B cell (primary cell): ENCODE results near the gene AOC1. TPM values are rescaled to one million over a fixed set of nuclear protein-coding genes. Genes with fewer than 3 reads are reported as not detected.

ENCODE experiments used
- ATAC-seq: fragments of 200-7000 bp; cut with Tn5 transposase; one replicate; pipeline ENCODE4 v1.10.0; 2021; ENCODE audit warnings: low read depth, mild to moderate bottlenecking, moderate number of reproducible peaks, moderate library complexity
- CTCF ChIA-PET: fragments of 350-600 bp; sonication (Branson Sonifier 250); formaldehyde crosslinking; loops from one replicate; lab custom pipeline; 2021; ENCODE audit warnings: antibody characterized with exemption, inconsistent platforms; lab: Charles Lee
- POLR2A ChIA-PET: fragments of 350-600 bp; sonication (Branson Sonifier 250); formaldehyde crosslinking; loops from one replicate; lab custom pipeline; 2021; ENCODE audit warnings: antibody characterized with exemption; lab: Charles Lee
- DNase-seq: peaks from one replicate; pipeline ENCODE4 v3.0.0; 2013
- H2AFZ ChIP-seq: 2 replicates; pipeline ENCODE4 v1.6.1; 2012; ENCODE audit warnings: mild to moderate bottlenecking, low read depth, low read length; ENCODE audit not compliant: insufficient read depth, poor library complexity, severe bottlenecking
- H3K27ac ChIP-seq, 2 donors: 1 replicate in 1 of 2; 2 replicates in 1 of 2; pipeline ENCODE4 v1.5.1; 2012 to 2013; ENCODE audit warnings: low read length in 2 of 2, mild to moderate bottlenecking in 2 of 2, moderate library complexity in 1 of 2
- H3K27me3 ChIP-seq, 4 experiments: fragments of 200-600 bp in 1 of 4; sonication (generic) in 1 of 4; replicated peaks in 1 of 4; 1 replicate in 2 of 4; 2 replicates in 2 of 4; pipeline versions ENCODE4 v1.6.1 to v1.7.0; 2013 to 2016; ENCODE audit warnings: low read length in 3 of 4, mild to moderate bottlenecking in 2 of 4, mixed read lengths in 1 of 4, moderate library complexity in 1 of 4; ENCODE audit not compliant: insufficient read depth in 4 of 4, control insufficient read depth in 3 of 4; ENCODE audit errors: control extremely low read depth in 1 of 4
- H3K36me3 ChIP-seq, 2 experiments: replicated peaks in 1 of 2; 1 replicate in 1 of 2; 2 replicates in 1 of 2; pipeline versions ENCODE4 v1.6.1 to v1.7.1; 2013; ENCODE audit warnings: low read length in 1 of 2; ENCODE audit not compliant: insufficient read depth in 2 of 2, control insufficient read depth in 1 of 2; ENCODE audit errors: control extremely low read depth in 1 of 2, extremely low read depth in 1 of 2
- H3K4me1 ChIP-seq, 2 donors: fragments of 200-600 bp in 1 of 2; sonication (generic) in 1 of 2; 1 replicate in 1 of 2; 2 replicates in 1 of 2; pipeline versions ENCODE4 v1.5.1 to v1.6.1; 2013 to 2017; ENCODE audit warnings: low read length in 2 of 2; ENCODE audit not compliant: control insufficient read depth in 2 of 2, insufficient read depth in 2 of 2
- H3K4me2 ChIP-seq: replicated peaks from 2 replicates; pipeline ENCODE3; 2012; ENCODE audit warnings: mild to moderate bottlenecking, low read depth, low read length; ENCODE audit not compliant: poor library complexity, severe bottlenecking
- H3K4me3 ChIP-seq, 5 experiments: fragments of 200-600 bp in 1 of 5; sonication (generic) in 1 of 5; 1 replicate in 3 of 5; 2 replicates in 2 of 5; pipeline versions ENCODE4 v1.5.1 to v1.7.0; 2011 to 2016; ENCODE audit warnings: low read length in 4 of 5, mild to moderate bottlenecking in 4 of 5, low read depth in 2 of 5, control low read depth in 1 of 5, moderate library complexity in 1 of 5; ENCODE audit not compliant: insufficient read depth in 1 of 5; ENCODE audit errors: control extremely low read depth in 1 of 5, extremely low read depth in 1 of 5
- H3K79me2 ChIP-seq: fragments of 200-600 bp; sonication (generic); one replicate; pipeline ENCODE4 v1.6.0; 2016; ENCODE audit warnings: low read length; ENCODE audit not compliant: control insufficient read depth, insufficient read depth
- H3K9ac ChIP-seq: fragments of 200-600 bp; sonication (generic); 2 replicates; pipeline ENCODE4 v1.6.1; 2017; ENCODE audit warnings: mild to moderate bottlenecking, low read length, moderate library complexity
- H3K9me3 ChIP-seq, 3 donors: one replicate each; pipeline versions ENCODE4 v1.6.1 to v1.7.1; 2013; ENCODE audit warnings: low read length in 2 of 3; ENCODE audit not compliant: control insufficient read depth in 2 of 3, insufficient read depth in 1 of 3; ENCODE audit errors: control extremely low read depth in 1 of 3
- H4K20me1 ChIP-seq: 2 replicates; pipeline ENCODE4 v1.6.0; 2012; ENCODE audit warnings: mild to moderate bottlenecking, low read length; ENCODE audit not compliant: insufficient read depth, control insufficient read depth, poor library complexity, severe bottlenecking
- H3K27ac Mint-ChIP-seq: one replicate; pipeline ENCODE4 v1.8.0; 2021; ENCODE audit warnings: mixed read lengths
- H3K27me3 Mint-ChIP-seq: one replicate; pipeline ENCODE4 v1.8.0; 2021; ENCODE audit warnings: mixed read lengths
- H3K4me1 Mint-ChIP-seq: one replicate; pipeline ENCODE4 v1.8.0; 2021; ENCODE audit warnings: mixed read lengths
- H3K4me3 Mint-ChIP-seq: one replicate; pipeline ENCODE4 v1.8.0; 2021; ENCODE audit warnings: mixed read lengths
- H3K9me3 Mint-ChIP-seq: one replicate; pipeline ENCODE4 v1.8.0; 2022; ENCODE audit warnings: mixed read lengths; ENCODE audit not compliant: insufficient read depth
- EZH2 ChIP-seq: IDR thresholded peaks from 2 replicates; pipeline ENCODE4 v1.6.1; 2012; ENCODE audit warnings: borderline replicate concordance, low read depth, mild to moderate bottlenecking, moderate library complexity, low read length; ENCODE audit not compliant: insufficient read depth, poor library complexity, severe bottlenecking
- WGBS: methylation state at CpG from one replicate; pipeline ENCODE4 v1.1.5; 2013; ENCODE audit warnings: missing lambda C conversion rate; ENCODE audit not compliant: insufficient coverage; 5-methylcytosine and 5-hydroxymethylcytosine counted together
- intact Hi-C: fragments of 100-400 bp; cut with micrococcal nuclease; formaldehyde crosslinking; loops from one replicate; pipeline ENCODE4 v1.10.0; 2022
- polyA plus RNA-seq: library from polyadenylated mRNA; depleted of rRNA; stranded (reverse); fragments of >200 nt; gene quantifications from 2 replicates; pipeline ENCODE4 v1.2.3, GENCODE V29; 2012
- total RNA-seq, 2 donors: library from RNA; stranded (reverse); fragments of 120-200 nt in 1 of 2; gene quantifications; 1 replicate in 1 of 2; 2 replicates in 1 of 2; pipeline versions ENCODE4 v1.2.3 to v1.2.4, GENCODE V29; 2013 to 2022
- TF ChIP-seq, protein P1 (sequence below): fragments of 200-600 bp; IDR thresholded peaks from one replicate; pipeline ENCODE4 v1.8.0; 2022; ENCODE audit warnings: antibody characterized with exemption, mild to moderate bottlenecking

The AOC1 gene
- total and polyA plus RNA-seq, 2 donors (not counting 1 experiment from before 2014, with no cell fraction given), result 0.07 TPM; not detected in 1

DNA sequence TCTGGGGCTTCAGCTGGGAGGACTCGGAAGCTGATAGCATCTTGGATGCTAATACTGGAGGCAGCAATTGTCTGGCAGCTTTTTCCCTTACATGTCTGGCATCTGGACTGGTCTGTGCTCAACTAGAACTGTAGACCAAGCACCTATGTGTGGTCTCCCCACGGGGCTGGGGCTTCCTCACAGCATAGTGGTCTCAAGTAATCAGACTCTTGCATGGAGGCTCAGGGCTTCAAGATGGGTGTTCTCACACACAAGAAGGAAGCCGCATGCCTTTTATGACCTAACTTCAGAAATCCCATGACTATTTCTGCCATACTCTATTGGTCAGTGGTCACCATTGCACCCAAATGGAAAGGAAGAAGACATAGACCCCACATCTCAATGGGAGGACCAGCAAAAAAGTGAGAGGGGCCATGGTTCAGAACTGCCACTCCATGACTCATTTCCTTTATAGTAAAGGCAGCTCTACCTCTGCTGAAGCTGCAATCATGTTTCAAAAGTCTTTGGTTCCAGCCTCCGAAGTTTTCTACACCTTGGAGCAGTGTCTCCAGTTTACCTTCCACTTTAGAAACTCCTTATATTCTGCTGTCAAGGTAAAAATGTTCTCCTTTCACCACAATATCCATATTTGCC is 14.7 kb downstream of the AOC1 start:
- TF ChIP-seq, protein P1, sequence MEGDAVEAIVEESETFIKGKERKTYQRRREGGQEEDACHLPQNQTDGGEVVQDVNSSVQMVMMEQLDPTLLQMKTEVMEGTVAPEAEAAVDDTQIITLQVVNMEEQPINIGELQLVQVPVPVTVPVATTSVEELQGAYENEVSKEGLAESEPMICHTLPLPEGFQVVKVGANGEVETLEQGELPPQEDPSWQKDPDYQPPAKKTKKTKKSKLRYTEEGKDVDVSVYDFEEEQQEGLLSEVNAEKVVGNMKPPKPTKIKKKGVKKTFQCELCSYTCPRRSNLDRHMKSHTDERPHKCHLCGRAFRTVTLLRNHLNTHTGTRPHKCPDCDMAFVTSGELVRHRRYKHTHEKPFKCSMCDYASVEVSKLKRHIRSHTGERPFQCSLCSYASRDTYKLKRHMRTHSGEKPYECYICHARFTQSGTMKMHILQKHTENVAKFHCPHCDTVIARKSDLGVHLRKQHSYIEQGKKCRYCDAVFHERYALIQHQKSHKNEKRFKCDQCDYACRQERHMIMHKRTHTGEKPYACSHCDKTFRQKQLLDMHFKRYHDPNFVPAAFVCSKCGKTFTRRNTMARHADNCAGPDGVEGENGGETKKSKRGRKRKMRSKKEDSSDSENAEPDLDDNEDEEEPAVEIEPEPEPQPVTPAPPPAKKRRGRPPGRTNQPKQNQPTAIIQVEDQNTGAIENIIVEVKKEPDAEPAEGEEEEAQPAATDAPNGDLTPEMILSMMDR, result no peak
- peaks cover 47% of the 10 kb centered on the region for H3K27me3 Mint-ChIP-seq
- 64% methylated on average over 4 of the region's 4 CpGs for WGBS

DNA sequence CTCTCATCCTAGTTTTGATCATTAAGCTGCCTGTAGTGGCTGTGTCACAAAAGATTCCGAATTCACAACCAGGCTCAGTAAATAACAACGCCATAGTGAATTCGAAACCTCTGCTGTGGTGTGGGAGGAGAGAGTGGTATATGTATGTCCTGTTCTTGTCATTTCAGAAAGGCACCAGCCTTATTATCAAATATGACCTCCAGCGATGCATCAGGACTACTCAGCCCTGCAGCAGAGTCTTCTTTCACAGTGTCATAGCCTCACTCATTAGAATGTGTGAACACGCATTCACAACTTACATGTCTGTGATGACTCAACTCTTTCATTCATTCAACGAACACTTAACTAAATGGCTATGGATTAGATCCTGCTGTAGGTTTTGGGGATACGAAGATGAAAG is 15.3 kb downstream of the AOC1 start:
- H3K9me3 ChIP-seq, result peaks cover 0 to 5% (median 5%) of the 10 kb centered on the region in 3 donors
- no peak for TF ChIP-seq EZH2
- TF ChIP-seq, protein P1, result no peak
- ChIA-PET POLR2A (no interaction called here), CTCF (no interaction called here)
- no peak overlapping the region for H3K4me2 ChIP-seq
- H2AFZ ChIP-seq, result no peak overlapping the region
- Mint-ChIP-seq H3K27ac (no peak overlapping the region), H3K9me3 (peaks cover 4% of the 10 kb centered on the region), H3K4me3 (no peak overlapping the region), H3K4me1 (no peaks in the 10 kb centered on the region), H3K27me3 (peaks cover 46% of the 10 kb centered on the region)
- ATAC-seq (no peak), DNase-seq (no peak)
- no peak overlapping the region for H3K9ac ChIP-seq
- no peaks in the 10 kb centered on the region for H3K79me2 ChIP-seq
- H4K20me1 ChIP-seq, result no peaks in the 10 kb centered on the region
- no peak overlapping the region for H3K27ac ChIP-seq
- peaks cover 0 to 18% (median 3%) of the 10 kb centered on the region in 4 experiments for H3K27me3 ChIP-seq
- H3K4me3 ChIP-seq, result no peak overlapping the region
- H3K4me1 ChIP-seq, result no peaks in the 10 kb centered on the region
- WGBS, result 80% methylated on average over 1 of the region's 7 CpGs
- H3K36me3 ChIP-seq, result no peaks in the 10 kb centered on the region
- intact Hi-C loops, result no loop called here

More for the DNA sequence above, 14.7 kb downstream of the AOC1 start:
- H3K4me1 ChIP-seq, result no peaks in the 10 kb centered on the region
- DNase-seq (no peak), ATAC-seq (no peak)
- H4K20me1 ChIP-seq, result no peaks in the 10 kb centered on the region
- Mint-ChIP-seq H3K27ac (no peak overlapping the region), H3K4me3 (no peak overlapping the region), H3K4me1 (no peaks in the 10 kb centered on the region), H3K9me3 (peaks cover 4% of the 10 kb centered on the region)
- no peak overlapping the region for H2AFZ ChIP-seq
- POLR2A ChIA-PET, result no interaction called here
- no peaks in the 10 kb centered on the region for H3K36me3 ChIP-seq
- CTCF ChIA-PET, result no interaction called here
- intact Hi-C loops, result no loop called here
- peaks cover 0 to 18% (median 3%) of the 10 kb centered on the region in 4 experiments for H3K27me3 ChIP-seq
- no peak overlapping the region for H3K4me2 ChIP-seq
- no peak overlapping the region for H3K4me3 ChIP-seq
- no peak overlapping the region for H3K27ac ChIP-seq
- no peak overlapping the region for H3K9ac ChIP-seq
- peaks cover 0 to 5% (median 5%) of the 10 kb centered on the region in 3 donors for H3K9me3 ChIP-seq
- no peaks in the 10 kb centered on the region for H3K79me2 ChIP-seq
